ENCODE results near the gene ZNF8. TPM values are rescaled to one million over a fixed set of nuclear protein-coding genes. Genes with fewer than 3 reads are reported as not detected.

ZNF8 gene
- total and polyA plus RNA-seq, 2 donors from 2014 or later: 1.3 to 9.0 TPM

DNA sequence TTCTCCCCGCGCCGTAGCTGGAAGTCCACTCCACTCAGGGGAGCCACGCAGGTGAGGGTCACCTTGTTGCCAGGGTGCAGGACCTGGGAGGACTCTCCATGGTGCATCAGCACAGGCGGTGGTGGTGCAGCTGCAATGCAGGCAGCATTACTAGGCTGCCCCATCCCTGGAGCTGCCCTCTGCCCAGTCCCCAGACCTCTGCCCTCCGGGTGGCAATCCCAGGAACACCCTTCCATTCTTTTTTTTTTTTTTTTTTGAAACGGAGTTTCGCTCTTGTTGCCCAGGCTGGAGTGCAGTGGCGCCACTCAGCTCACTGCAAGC is 72.8 kb downstream of the ZNF8 start:
- H3K27ac ChIP-seq (ENCODE audit: low read depth in 2 of 2, low read length in 2 of 2): no peak overlapping the region
- peaks cover 0 to 8% (median 0%) of the 10 kb centered on the region in 3 donors for H3K4me1 ChIP-seq (ENCODE audit: control insufficient read depth in 2 of 3, insufficient read depth in 2 of 3, low read depth in 1 of 3, low read length in 3 of 3)
- TF ChIP-seq, protein P1, sequence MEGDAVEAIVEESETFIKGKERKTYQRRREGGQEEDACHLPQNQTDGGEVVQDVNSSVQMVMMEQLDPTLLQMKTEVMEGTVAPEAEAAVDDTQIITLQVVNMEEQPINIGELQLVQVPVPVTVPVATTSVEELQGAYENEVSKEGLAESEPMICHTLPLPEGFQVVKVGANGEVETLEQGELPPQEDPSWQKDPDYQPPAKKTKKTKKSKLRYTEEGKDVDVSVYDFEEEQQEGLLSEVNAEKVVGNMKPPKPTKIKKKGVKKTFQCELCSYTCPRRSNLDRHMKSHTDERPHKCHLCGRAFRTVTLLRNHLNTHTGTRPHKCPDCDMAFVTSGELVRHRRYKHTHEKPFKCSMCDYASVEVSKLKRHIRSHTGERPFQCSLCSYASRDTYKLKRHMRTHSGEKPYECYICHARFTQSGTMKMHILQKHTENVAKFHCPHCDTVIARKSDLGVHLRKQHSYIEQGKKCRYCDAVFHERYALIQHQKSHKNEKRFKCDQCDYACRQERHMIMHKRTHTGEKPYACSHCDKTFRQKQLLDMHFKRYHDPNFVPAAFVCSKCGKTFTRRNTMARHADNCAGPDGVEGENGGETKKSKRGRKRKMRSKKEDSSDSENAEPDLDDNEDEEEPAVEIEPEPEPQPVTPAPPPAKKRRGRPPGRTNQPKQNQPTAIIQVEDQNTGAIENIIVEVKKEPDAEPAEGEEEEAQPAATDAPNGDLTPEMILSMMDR (IDR thresholded peaks at IDR 0.05; ENCODE audit: borderline replicate concordance, extremely low read depth, insufficient read depth): no peak
- peaks cover 23% of the 10 kb centered on the region for H3K27me3 ChIP-seq (ENCODE audit: control insufficient read depth, insufficient read depth, low read length)
- no peaks in the 10 kb centered on the region for H3K36me3 ChIP-seq (ENCODE audit: control insufficient read depth in 2 of 3, insufficient read depth in 3 of 3, low read length in 3 of 3)
- DNase-seq (peak in 1 of 5 donors; percentile 57), FAIRE-seq (no peak)
- H3K9ac ChIP-seq (ENCODE audit: low read length in 3 of 3): no peak overlapping the region
- H3K4me3 ChIP-seq (ENCODE audit: low read length in 3 of 3): no peak overlapping the region
- intact Hi-C loops (cut with DNase I): no loop called here
- no peaks in the 10 kb centered on the region for H3K9me3 ChIP-seq (ENCODE audit: control insufficient read depth in 2 of 3, insufficient read depth in 1 of 3, low read length in 3 of 3)

DNA sequence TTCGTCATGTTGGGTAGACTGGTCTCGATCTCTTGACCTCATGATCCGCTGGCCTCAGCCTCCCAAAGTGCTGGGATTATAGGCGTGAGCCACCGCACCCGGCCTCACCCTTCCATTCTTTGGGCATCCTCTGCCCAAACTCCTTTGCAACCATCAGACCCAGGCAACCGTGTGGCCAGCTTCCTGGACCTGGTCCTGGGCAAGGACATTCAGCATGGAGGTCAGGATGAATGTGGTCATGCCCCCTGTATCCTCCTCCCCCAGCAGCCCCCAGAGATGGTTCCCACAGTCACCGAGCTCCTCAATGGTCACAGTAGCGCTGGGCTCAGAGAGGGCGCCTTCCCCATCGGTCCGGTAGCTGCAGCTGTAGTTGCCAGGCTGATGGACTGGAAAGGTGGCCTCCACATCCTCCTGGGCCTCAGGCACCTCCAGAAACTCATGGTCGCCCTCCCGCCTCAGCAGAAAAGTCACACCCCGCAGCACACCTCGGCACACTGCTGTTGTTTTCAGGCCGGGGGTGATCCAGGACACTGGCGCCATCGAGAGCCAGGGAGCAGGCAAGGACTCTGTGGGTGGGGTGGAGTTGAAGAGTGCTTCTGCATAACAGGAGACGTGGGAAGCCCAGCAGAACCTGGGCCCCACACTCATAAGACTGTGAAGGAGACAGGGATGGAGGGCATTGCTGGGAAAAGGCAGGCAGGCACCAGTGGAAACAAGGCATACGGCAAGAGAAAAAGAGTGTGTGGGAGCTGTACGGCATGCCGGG is 73.4 kb downstream of the ZNF8 start:
- Histone ChIP-seq H3K36me3 (ENCODE audit: control insufficient read depth in 2 of 3, insufficient read depth in 3 of 3, low read length in 3 of 3) (no peaks in the 10 kb centered on the region), H3K9me3 (ENCODE audit: control insufficient read depth in 2 of 3, insufficient read depth in 1 of 3, low read length in 3 of 3) (no peaks in the 10 kb centered on the region), H3K27ac (ENCODE audit: low read depth in 2 of 2, low read length in 2 of 2) (no peak overlapping the region), H3K4me1 (ENCODE audit: control insufficient read depth in 2 of 3, insufficient read depth in 2 of 3, low read depth in 1 of 3, low read length in 3 of 3) (peaks cover 0 to 12% (median 0%) of the 10 kb centered on the region in 3 donors), H3K4me3 (ENCODE audit: low read length in 3 of 3) (no peak overlapping the region), H3K9ac (ENCODE audit: low read length in 3 of 3) (no peak overlapping the region), H3K27me3 (ENCODE audit: control insufficient read depth, insufficient read depth, low read length) (peaks cover 23% of the 10 kb centered on the region)
- DNase-seq (peak in 1 of 5 donors; percentile 64), FAIRE-seq (no peak)
- TF ChIP-seq, protein P1 (IDR thresholded peaks at IDR 0.05; ENCODE audit: borderline replicate concordance, extremely low read depth, insufficient read depth): no peak
- intact Hi-C loops (cut with DNase I): no loop called here

Small RNA genes within 50 kb of the gene (microRNA-seq; reads per million reads assigned to microRNA genes)
- not detected for gene MIR6806

Other genes starting within 250 kb of the ZNF8 start
- 0.98 TPM for gene ZSCAN1, start 244.9 kb upstream of the ZNF8 start, total RNA-seq
- gene ZSCAN1, start 244.9 kb upstream of the ZNF8 start, polyA plus RNA-seq (ENCODE audit: insufficient read depth, low read depth, low replicate concordance): 2.8 TPM
- 9.7 TPM for gene ZNF135, start 219.7 kb upstream of the ZNF8 start, total RNA-seq
- 5.6 TPM for gene ZNF135, start 219.7 kb upstream of the ZNF8 start, polyA plus RNA-seq (ENCODE audit: insufficient read depth, low read depth, low replicate concordance)
- 103 TPM for gene ZSCAN18, start 180.7 kb upstream of the ZNF8 start, total RNA-seq
- gene ZSCAN18, start 180.7 kb upstream of the ZNF8 start, polyA plus RNA-seq (ENCODE audit: insufficient read depth, low read depth, low replicate concordance): 73.2 TPM
- 12.5 TPM for gene ZNF329, start 128.2 kb upstream of the ZNF8 start, total RNA-seq
- gene ZNF329, start 128.2 kb upstream of the ZNF8 start, polyA plus RNA-seq (ENCODE audit: insufficient read depth, low read depth, low replicate concordance): 8.4 TPM
- gene ZNF274, start 95.9 kb upstream of the ZNF8 start, total RNA-seq: 42.4 TPM
- gene ZNF274, start 95.9 kb upstream of the ZNF8 start, polyA plus RNA-seq (ENCODE audit: insufficient read depth, low read depth, low replicate concordance): 10.9 TPM
- gene ZNF544, start 50.0 kb upstream of the ZNF8 start, total RNA-seq: 39.3 TPM
- gene ZNF544, start 50.0 kb upstream of the ZNF8 start, polyA plus RNA-seq (ENCODE audit: insufficient read depth, low read depth, low replicate concordance): 19.4 TPM
- gene ERVK3-1, start 26.4 kb downstream of the ZNF8 start, total RNA-seq: 35.4 TPM
- 41.6 TPM for gene ERVK3-1, start 26.4 kb downstream of the ZNF8 start, polyA plus RNA-seq (ENCODE audit: insufficient read depth, low read depth, low replicate concordance)
- gene ZSCAN22, start 48.0 kb downstream of the ZNF8 start, total RNA-seq: 3.3 TPM
- gene ZSCAN22, start 48.0 kb downstream of the ZNF8 start, polyA plus RNA-seq (ENCODE audit: insufficient read depth, low read depth, low replicate concordance): 1.1 TPM
- gene A1BG, start 74.5 kb downstream of the ZNF8 start, total RNA-seq: 10.9 TPM
- 19.0 TPM for gene A1BG, start 74.5 kb downstream of the ZNF8 start, polyA plus RNA-seq (ENCODE audit: insufficient read depth, low read depth, low replicate concordance)
- 5.0 TPM for gene ZNF497, start 83.8 kb downstream of the ZNF8 start, total RNA-seq
- 1.7 TPM for gene ZNF497, start 83.8 kb downstream of the ZNF8 start, polyA plus RNA-seq (ENCODE audit: insufficient read depth, low read depth, low replicate concordance)
- gene ZNF837, start 102.1 kb downstream of the ZNF8 start, total RNA-seq: 5.0 TPM
- gene ZNF837, start 102.1 kb downstream of the ZNF8 start, polyA plus RNA-seq (ENCODE audit: insufficient read depth, low read depth, low replicate concordance): 3.6 TPM
- 802 TPM for gene RPS5, start 108.3 kb downstream of the ZNF8 start, total RNA-seq
- 929 TPM for gene RPS5, start 108.3 kb downstream of the ZNF8 start, polyA plus RNA-seq (ENCODE audit: insufficient read depth, low read depth, low replicate concordance)
- 0.25 TPM for gene RNF225, start 116.7 kb downstream of the ZNF8 start, total RNA-seq
- not detected for gene RNF225, start 116.7 kb downstream of the ZNF8 start, polyA plus RNA-seq (ENCODE audit: insufficient read depth, low read depth, low replicate concordance)
- gene ZNF584, start 129.7 kb downstream of the ZNF8 start, total RNA-seq: 13.0 TPM
- gene ZNF584, start 129.7 kb downstream of the ZNF8 start, polyA plus RNA-seq (ENCODE audit: insufficient read depth, low read depth, low replicate concordance): 6.2 TPM
- gene ZNF132, start 161.2 kb downstream of the ZNF8 start, total RNA-seq: 7.8 TPM
- 2.9 TPM for gene ZNF132, start 161.2 kb downstream of the ZNF8 start, polyA plus RNA-seq (ENCODE audit: insufficient read depth, low read depth, low replicate concordance)
- gene ZNF324B, start 172.7 kb downstream of the ZNF8 start, total RNA-seq: 9.9 TPM
- gene ZNF324B, start 172.7 kb downstream of the ZNF8 start, polyA plus RNA-seq (ENCODE audit: insufficient read depth, low read depth, low replicate concordance): 3.4 TPM
- gene ZNF324, start 188.1 kb downstream of the ZNF8 start, total RNA-seq: 13.0 TPM
- gene ZNF324, start 188.1 kb downstream of the ZNF8 start, polyA plus RNA-seq (ENCODE audit: insufficient read depth, low read depth, low replicate concordance): 3.9 TPM
- 13.3 TPM for gene ZNF446, start 197.4 kb downstream of the ZNF8 start, total RNA-seq
- gene ZNF446, start 197.4 kb downstream of the ZNF8 start, polyA plus RNA-seq (ENCODE audit: insufficient read depth, low read depth, low replicate concordance): 12.6 TPM
- gene SLC27A5, start 233.0 kb downstream of the ZNF8 start, total RNA-seq: 10.8 TPM
- gene SLC27A5, start 233.0 kb downstream of the ZNF8 start, polyA plus RNA-seq (ENCODE audit: insufficient read depth, low read depth, low replicate concordance): 41.5 TPM
- 16.9 TPM for gene ZBTB45, start 240.9 kb downstream of the ZNF8 start, total RNA-seq
- gene ZBTB45, start 240.9 kb downstream of the ZNF8 start, polyA plus RNA-seq (ENCODE audit: insufficient read depth, low read depth, low replicate concordance): 7.7 TPM